ENCODE data around the gene QTRT2. TPM values are rescaled to one million over a fixed set of nuclear protein-coding genes. Genes with fewer than 3 reads are reported as not detected.

QTRT2 gene
- total RNA-seq, 1 donor, result 23.7 TPM

DNA sequence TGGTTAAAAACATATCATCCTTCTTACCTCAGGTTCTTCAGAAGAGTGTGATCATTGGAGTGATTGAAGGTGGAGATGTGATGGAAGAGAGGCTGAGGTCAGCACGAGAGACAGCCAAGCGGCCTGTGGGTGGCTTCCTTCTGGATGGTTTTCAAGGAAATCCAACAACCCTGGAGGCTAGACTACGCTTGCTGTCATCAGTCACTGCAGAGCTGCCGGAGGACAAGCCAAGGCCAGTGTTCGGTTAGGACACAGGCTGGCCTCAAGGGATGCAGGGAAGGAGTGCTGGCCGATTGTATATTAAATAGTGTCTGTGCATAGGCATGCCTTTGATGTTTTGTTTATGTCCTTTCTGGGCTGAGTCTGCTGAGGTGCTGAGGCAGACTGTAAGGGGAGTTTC is 20.2 kb downstream of the QTRT2 start:
- H3K4me3 ChIP-seq (ENCODE audit: low read depth, low read length), result no peak overlapping the region
- DNase-seq (ENCODE audit: low read depth), result no peak
- no peak for TF ChIP-seq CTCF (IDR thresholded peaks at IDR 0.05; ENCODE audit: insufficient read depth, low read length)

DNA sequence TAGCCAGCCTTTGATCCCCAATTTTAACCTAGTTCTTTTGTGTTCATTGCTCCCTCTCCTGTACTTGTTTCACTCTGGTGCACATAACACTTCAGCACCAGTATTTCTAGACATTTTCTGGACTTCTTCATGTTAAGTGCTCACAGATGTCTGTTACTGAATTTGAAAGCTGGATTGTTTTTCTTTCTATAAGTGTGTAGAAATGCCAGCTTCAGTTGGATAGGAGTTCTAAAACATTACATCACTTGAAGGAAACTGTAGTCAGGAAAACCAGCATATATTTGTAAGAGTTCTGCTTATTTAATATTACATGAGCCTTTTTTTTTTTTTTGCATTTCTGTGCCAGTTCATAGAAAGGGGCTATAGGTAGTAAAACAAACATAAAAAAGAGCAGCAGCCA is 21.6 kb downstream of the QTRT2 start:
- TF ChIP-seq CTCF (IDR thresholded peaks at IDR 0.05; ENCODE audit: insufficient read depth, low read length), result no peak
- peak; percentile 64 for DNase-seq (ENCODE audit: low read depth)
- H3K4me3 ChIP-seq (ENCODE audit: low read depth, low read length), result no peak overlapping the region

DNA sequence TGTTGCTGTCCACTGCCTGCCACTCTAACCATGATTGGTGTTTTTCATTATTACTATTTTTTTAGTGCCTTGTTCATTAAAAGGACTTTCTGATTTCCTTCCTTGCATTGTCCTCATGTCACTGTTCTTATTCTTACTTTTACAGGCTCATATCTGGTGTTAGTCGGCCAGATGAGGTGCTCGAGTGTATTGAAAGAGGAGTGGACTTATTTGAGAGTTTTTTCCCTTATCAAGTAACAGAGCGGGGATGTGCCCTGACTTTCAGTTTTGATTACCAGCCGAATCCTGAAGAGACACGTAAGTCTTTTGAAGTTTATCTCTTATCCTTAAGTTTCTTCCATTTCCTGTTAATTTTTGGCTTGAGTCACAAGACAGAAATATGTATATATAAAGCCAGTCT is 23.2 kb downstream of the QTRT2 start:
- no peak overlapping the region for H3K4me3 ChIP-seq (ENCODE audit: low read depth, low read length)
- TF ChIP-seq CTCF (IDR thresholded peaks at IDR 0.05; ENCODE audit: insufficient read depth, low read length), result no peak
- peak; percentile 43 for DNase-seq (ENCODE audit: low read depth)

DNA sequence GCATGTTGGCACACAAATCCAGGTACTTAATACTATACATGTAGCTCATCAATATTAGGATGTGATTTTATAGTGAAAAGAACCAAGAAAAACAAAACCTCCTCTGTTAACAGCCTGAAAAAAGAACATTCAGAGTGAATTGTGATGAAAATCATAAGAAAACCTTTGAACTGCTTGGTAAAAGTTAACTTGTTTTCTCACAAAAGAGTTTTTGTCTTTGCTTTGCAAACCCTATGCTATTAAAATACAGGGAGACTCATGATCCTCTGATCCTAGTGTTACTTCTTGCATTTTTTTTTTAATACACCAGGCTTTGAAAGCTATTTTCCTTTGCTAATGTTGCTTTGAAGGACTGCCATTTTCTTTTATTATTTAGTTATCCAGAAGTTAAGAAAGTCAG is 23.7 kb downstream of the QTRT2 start:
- no peak for TF ChIP-seq CTCF (IDR thresholded peaks at IDR 0.05; ENCODE audit: insufficient read depth, low read length)
- no peak overlapping the region for H3K4me3 ChIP-seq (ENCODE audit: low read depth, low read length)

GRCh38 chr3:114081037-114081436 is 24.5 kb downstream of the QTRT2 start:
- peak; percentile 60 for DNase-seq (ENCODE audit: low read depth)

More for the DNA sequence above, 23.7 kb downstream of the QTRT2 start:
- DNase-seq (ENCODE audit: low read depth), result no peak

GRCh38 chr3:114083112-114083511 is 26.6 kb downstream of the QTRT2 start:
- TF ChIP-seq CTCF (IDR thresholded peaks at IDR 0.05; ENCODE audit: insufficient read depth, low read length), result no peak
- no peak for DNase-seq (ENCODE audit: low read depth)

More at GRCh38 chr3:114081037-114081436, 24.5 kb downstream of the QTRT2 start:
- no peak for TF ChIP-seq CTCF (IDR thresholded peaks at IDR 0.05; ENCODE audit: insufficient read depth, low read length)
- no peak overlapping the region for H3K4me3 ChIP-seq (ENCODE audit: low read depth, low read length)

DNA sequence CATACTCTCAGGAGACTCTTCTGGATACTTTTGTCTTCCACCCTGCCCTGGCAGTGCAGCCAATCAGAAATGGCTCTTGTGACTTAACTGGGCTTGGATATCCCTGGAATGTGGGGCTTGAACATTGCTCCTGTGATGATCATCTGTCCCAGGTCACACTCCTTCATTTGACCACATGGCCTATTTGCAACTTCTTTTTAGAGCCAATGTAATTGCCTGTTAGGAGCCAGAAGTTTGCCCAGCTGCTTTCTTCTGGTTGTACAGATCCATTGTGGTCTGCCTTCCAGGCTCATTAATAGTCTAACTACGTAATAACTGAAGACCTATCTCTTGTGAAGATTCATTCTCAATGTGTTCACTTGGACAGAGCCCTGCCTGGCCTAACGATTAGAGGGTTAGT is 29.8 kb downstream of the QTRT2 start:
- no peak for DNase-seq (ENCODE audit: low read depth)
- H3K4me3 ChIP-seq (ENCODE audit: low read depth, low read length), result no peak overlapping the region
- no peak for TF ChIP-seq CTCF (IDR thresholded peaks at IDR 0.05; ENCODE audit: insufficient read depth, low read length)

More at GRCh38 chr3:114083112-114083511, 26.6 kb downstream of the QTRT2 start:
- H3K4me3 ChIP-seq (ENCODE audit: low read depth, low read length), result no peak overlapping the region

Measured in fibroblast of the aortic adventitia (primary cell).